ENCODE measurements around the gene ARRB2. TPM values are rescaled to one million over a fixed set of nuclear protein-coding genes. Genes with fewer than 3 reads are reported as not detected.
"Not testable (repeated sequence)": the region's sequence is repeated elsewhere in the genome, so short reads cannot be mapped to it uniquely, and the experiment has no call there.

ARRB2 gene
- total and polyA plus RNA-seq, 11 donors, result 10.9 to 87.6 (median 23.0) TPM

- Histone ChIP-seq H3K36me3 (peaks cover 0 to 20% (median 4%) of the 10 kb centered on the region in 9 donors), H3K27ac (peak overlapping the region in 4 of 12 donors; percentile 54 to 94 (median 78)), H3K27me3 (no peaks in the 10 kb centered on the region), H3K4me1 (peaks cover 0 to 42% (median 11%) of the 10 kb centered on the region in 12 donors), H3K4me3 (peak overlapping the region in 4 of 12 donors; percentile 25 to 77 (median 72)), H3K9me3 (no peaks in the 10 kb centered on the region)
- TF ChIP-seq POLR2A (IDR thresholded peaks at IDR 0.05), result no peak
- TF ChIP-seq CTCF (IDR thresholded peaks at IDR 0.05), result no peak
- intact Hi-C loops (cut with DNase I), result loop anchor here in 3 of 10 donors (5.0 kb wide), 2 partner anchors 75 to 175 kb away; partner anchors contain the start of genes GLTPD2 (in 2 of the 3) and VMO1 (in 2 of the 3)
- WGBS, 4 donors, result 85 to 87% (median 86%) methylated on average over 3 of the region's 3 CpGs
- DNase-seq (no peak), ATAC-seq (no peak)
Measured at GRCh38 chr17:4712526-4712925, 2.1 kb downstream of the ARRB2 start.

- not testable (repeated sequence) for H3K27me3 ChIP-seq, ATAC-seq, H3K9me3 ChIP-seq, DNase-seq
- Histone ChIP-seq H3K36me3 (peaks cover 0 to 40% (median 8%) of the 10 kb centered on the region in 9 donors), H3K4me1 (peaks cover 0 to 39% (median 11%) of the 10 kb centered on the region in 12 donors), H3K27ac (peak overlapping the region in 1 of 12 donors; percentile 77), H3K4me3 (peak overlapping the region in 1 of 12 donors; percentile 39)
- intact Hi-C loops (cut with DNase I), result loop anchor here in 3 of 10 donors (5.0 kb wide), 2 partner anchors 73 to 173 kb away; partner anchors contain the start of genes GLTPD2 (in 2 of the 3) and VMO1 (in 2 of the 3)
- 79 to 88% (median 80%) methylated on average over 4 to 11 of the region's 15 CpGs for WGBS, 4 donors
Measured at GRCh38 chr17:4714340-4715062, 4.1 kb downstream of the ARRB2 start.

- 67 to 79% (median 73%) methylated on average over 8 to 11 of the region's 11 CpGs for WGBS, 4 donors
- ATAC-seq (no peak), DNase-seq (no peak)
- no peaks in the 10 kb centered on the region for H3K27me3 ChIP-seq
- H3K36me3 ChIP-seq, result peaks cover 0 to 47% (median 8%) of the 10 kb centered on the region in 9 donors
- H3K27ac ChIP-seq, result peak overlapping the region in 1 of 12 donors; percentile 77
- no peaks in the 10 kb centered on the region for H3K9me3 ChIP-seq
- intact Hi-C loops (cut with DNase I), result no loop called here
- TF ChIP-seq POLR2A (IDR thresholded peaks at IDR 0.05), result no peak
- TF ChIP-seq CTCF (IDR thresholded peaks at IDR 0.05), result no peak
- H3K4me1 ChIP-seq, result peaks cover 0 to 36% (median 10%) of the 10 kb centered on the region in 12 donors
- peak overlapping the region in 1 of 12 donors; percentile 39 for H3K4me3 ChIP-seq
Measured at GRCh38 chr17:4715063-4715744, 4.8 kb downstream of the ARRB2 start.

DNA sequence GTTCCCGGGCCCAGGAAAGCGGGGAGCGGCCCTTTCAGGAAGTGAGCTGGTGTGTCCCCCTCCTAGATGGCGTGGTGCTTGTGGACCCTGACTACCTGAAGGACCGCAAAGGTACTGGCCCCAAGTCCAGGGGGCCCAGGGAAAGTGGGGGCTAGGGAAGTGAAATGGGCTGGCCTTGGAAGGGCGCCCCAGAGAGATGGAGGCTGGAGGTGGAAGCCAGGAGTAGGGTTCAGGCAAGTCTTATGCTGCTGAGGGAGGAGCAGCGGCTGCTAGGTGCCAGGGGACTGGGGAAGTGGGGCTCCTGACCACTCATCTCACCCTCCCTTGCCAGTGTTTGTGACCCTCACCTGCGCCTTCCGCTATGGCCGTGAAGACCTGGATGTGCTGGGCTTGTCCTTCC, 5.6 kb downstream of the ARRB2 start:
- 88 to 97% (median 96%) methylated on average over 6 to 10 of the region's 10 CpGs for WGBS, 4 donors
- intact Hi-C loops (cut with DNase I), result no loop called here
- Histone ChIP-seq H3K27me3 (no peaks in the 10 kb centered on the region), H3K4me1 (peaks cover 0 to 33% (median 6%) of the 10 kb centered on the region in 12 donors), H3K9me3 (no peaks in the 10 kb centered on the region), H3K4me3 (no peak overlapping the region), H3K27ac (no peak overlapping the region), H3K36me3 (peaks cover 0 to 55% (median 8%) of the 10 kb centered on the region in 9 donors)
- ATAC-seq, result no peak
- no peak for TF ChIP-seq CTCF (IDR thresholded peaks at IDR 0.05)
- no peak for TF ChIP-seq POLR2A (IDR thresholded peaks at IDR 0.05)
- no peak for DNase-seq
